Ectodermal cell (in vitro differentiated cells): ENCODE data around the gene TMX3.

ENCODE experiments used
- H3K27ac ChIP-seq: 2 replicates; pipeline ENCODE4 v1.7.0; 2013; ENCODE audit warnings: mild to moderate bottlenecking, low read depth, low read length; ENCODE audit not compliant: insufficient read depth, poor library complexity, severe bottlenecking
- H3K27me3 ChIP-seq: 2 replicates; pipeline ENCODE4 v1.7.0; 2013; ENCODE audit warnings: mild to moderate bottlenecking, low read length; ENCODE audit not compliant: insufficient read depth, control insufficient read depth, poor library complexity, severe bottlenecking
- H3K36me3 ChIP-seq: one replicate; pipeline ENCODE4 v1.7.0; 2013; ENCODE audit warnings: low read length; ENCODE audit not compliant: control insufficient read depth, insufficient read depth
- H3K4me1 ChIP-seq: one replicate; pipeline ENCODE4 v1.7.0; 2013; ENCODE audit warnings: low read length; ENCODE audit not compliant: control insufficient read depth, insufficient read depth
- H3K4me3 ChIP-seq: 2 replicates; pipeline ENCODE4 v1.7.0; 2013; ENCODE audit warnings: low read depth, low read length, control low read depth; ENCODE audit not compliant: insufficient read depth
- H3K9me3 ChIP-seq: 2 replicates; pipeline ENCODE4 v1.7.0; 2013; ENCODE audit warnings: mild to moderate bottlenecking, low read length, moderate library complexity; ENCODE audit not compliant: control insufficient read depth
- WGBS, 2 experiments: methylation state at CpG; one replicate each; pipeline ENCODE4 v1.1.7; 2013; ENCODE audit warnings: missing lambda C conversion rate in 2 of 2; 5-methylcytosine and 5-hydroxymethylcytosine counted together

TMX3 gene

GRCh38 chr18:68735483-68736343, 20.8 kb upstream of the TMX3 start:
- H3K4me3 ChIP-seq = no peak overlapping the region
- H3K4me1 ChIP-seq = no peaks in the 10 kb centered on the region
- 70 to 71% methylated on average over 3 of the region's 3 CpGs for WGBS, 2 experiments
- H3K27ac ChIP-seq = no peak overlapping the region
- H3K27me3 ChIP-seq = no peaks in the 10 kb centered on the region
- no peaks in the 10 kb centered on the region for H3K36me3 ChIP-seq
- no peaks in the 10 kb centered on the region for H3K9me3 ChIP-seq

GRCh38 chr18:68734308-68734707, 19.4 kb upstream of the TMX3 start:
- H3K36me3 ChIP-seq = no peaks in the 10 kb centered on the region
- no peaks in the 10 kb centered on the region for H3K27me3 ChIP-seq
- H3K4me3 ChIP-seq = no peak overlapping the region
- no peaks in the 10 kb centered on the region for H3K4me1 ChIP-seq
- H3K27ac ChIP-seq = no peak overlapping the region
- H3K9me3 ChIP-seq = no peaks in the 10 kb centered on the region
- WGBS, 2 experiments = 96% methylated on average over 5 of the region's 5 CpGs

- Histone ChIP-seq H3K27ac (no peak overlapping the region), H3K27me3 (no peaks in the 10 kb centered on the region), H3K9me3 (no peaks in the 10 kb centered on the region), H3K4me3 (no peak overlapping the region), H3K4me1 (no peaks in the 10 kb centered on the region), H3K36me3 (no peaks in the 10 kb centered on the region)
- 63 to 65% methylated on average over 6 of the region's 6 CpGs for WGBS, 2 experiments
These were observed 18.8 kb upstream of the TMX3 start for GRCh38 chr18:68733707-68734106.

GRCh38 chr18:68728081-68728700, 13.3 kb upstream of the TMX3 start:
- Histone ChIP-seq H3K36me3 (no peaks in the 10 kb centered on the region), H3K27me3 (no peaks in the 10 kb centered on the region), H3K9me3 (no peaks in the 10 kb centered on the region), H3K4me1 (no peaks in the 10 kb centered on the region), H3K27ac (no peak overlapping the region), H3K4me3 (no peak overlapping the region)
- 86 to 93% methylated on average over 1 to 2 of the region's 2 CpGs for WGBS, 2 experiments

- H3K4me1 ChIP-seq = no peaks in the 10 kb centered on the region
- no peak overlapping the region for H3K4me3 ChIP-seq
- H3K27ac ChIP-seq = no peak overlapping the region
- no peaks in the 10 kb centered on the region for H3K9me3 ChIP-seq
- no peaks in the 10 kb centered on the region for H3K27me3 ChIP-seq
- no peaks in the 10 kb centered on the region for H3K36me3 ChIP-seq
These were observed 12.6 kb upstream of the TMX3 start for GRCh38 chr18:68727506-68727905.

GRCh38 chr18:68725346-68725745, 10.4 kb upstream of the TMX3 start:
- Histone ChIP-seq H3K27me3 (no peaks in the 10 kb centered on the region), H3K36me3 (no peaks in the 10 kb centered on the region), H3K27ac (no peak overlapping the region), H3K4me1 (no peaks in the 10 kb centered on the region), H3K9me3 (no peaks in the 10 kb centered on the region), H3K4me3 (no peak overlapping the region)
- WGBS, 2 experiments = 71 to 72% methylated on average over 2 of the region's 2 CpGs

GRCh38 chr18:68724021-68724420, 9.1 kb upstream of the TMX3 start:
- H3K9me3 ChIP-seq = no peaks in the 10 kb centered on the region
- no peak overlapping the region for H3K4me3 ChIP-seq
- 82 to 83% methylated on average over 4 of the region's 4 CpGs for WGBS, 2 experiments
- no peak overlapping the region for H3K27ac ChIP-seq
- H3K27me3 ChIP-seq = no peaks in the 10 kb centered on the region
- peaks cover 4% of the 10 kb centered on the region for H3K36me3 ChIP-seq
- H3K4me1 ChIP-seq = no peaks in the 10 kb centered on the region

GRCh38 chr18:68723539-68723938, 8.6 kb upstream of the TMX3 start:
- H3K27ac ChIP-seq = no peak overlapping the region
- no peaks in the 10 kb centered on the region for H3K4me1 ChIP-seq
- no peaks in the 10 kb centered on the region for H3K27me3 ChIP-seq
- no peaks in the 10 kb centered on the region for H3K9me3 ChIP-seq
- H3K36me3 ChIP-seq = peaks cover 4% of the 10 kb centered on the region
- WGBS, 2 experiments = 94 to 95% methylated on average over 3 of the region's 3 CpGs
- no peak overlapping the region for H3K4me3 ChIP-seq

- no peaks in the 10 kb centered on the region for H3K9me3 ChIP-seq
- H3K4me1 ChIP-seq = no peaks in the 10 kb centered on the region
- H3K27ac ChIP-seq = no peak overlapping the region
- H3K4me3 ChIP-seq = no peak overlapping the region
- WGBS, 2 experiments = 88 to 100% methylated on average over 1 of the region's 1 CpG
- peaks cover 4% of the 10 kb centered on the region for H3K36me3 ChIP-seq
- no peaks in the 10 kb centered on the region for H3K27me3 ChIP-seq
These were observed 7.9 kb upstream of the TMX3 start for GRCh38 chr18:68722821-68723220.

- H3K9me3 ChIP-seq = no peaks in the 10 kb centered on the region
- H3K27ac ChIP-seq = no peak overlapping the region
- WGBS, 2 experiments = 93 to 96% methylated on average over 8 of the region's 8 CpGs
- H3K36me3 ChIP-seq = peaks cover 4% of the 10 kb centered on the region
- no peak overlapping the region for H3K4me3 ChIP-seq
- H3K4me1 ChIP-seq = no peaks in the 10 kb centered on the region
- no peaks in the 10 kb centered on the region for H3K27me3 ChIP-seq
These were observed 7.0 kb upstream of the TMX3 start for GRCh38 chr18:68721681-68722583.
